ENCODE results near the gene DCAF11. TPM values are rescaled to one million over a fixed set of nuclear protein-coding genes. Genes with fewer than 3 reads are reported as not detected.
A peak's percentile ranks its signal among the peaks of the same experiment; 100 is the strongest.

DCAF11 gene
- total RNA-seq, 1 donor from 2014 or later = 63.3 TPM

DNA sequence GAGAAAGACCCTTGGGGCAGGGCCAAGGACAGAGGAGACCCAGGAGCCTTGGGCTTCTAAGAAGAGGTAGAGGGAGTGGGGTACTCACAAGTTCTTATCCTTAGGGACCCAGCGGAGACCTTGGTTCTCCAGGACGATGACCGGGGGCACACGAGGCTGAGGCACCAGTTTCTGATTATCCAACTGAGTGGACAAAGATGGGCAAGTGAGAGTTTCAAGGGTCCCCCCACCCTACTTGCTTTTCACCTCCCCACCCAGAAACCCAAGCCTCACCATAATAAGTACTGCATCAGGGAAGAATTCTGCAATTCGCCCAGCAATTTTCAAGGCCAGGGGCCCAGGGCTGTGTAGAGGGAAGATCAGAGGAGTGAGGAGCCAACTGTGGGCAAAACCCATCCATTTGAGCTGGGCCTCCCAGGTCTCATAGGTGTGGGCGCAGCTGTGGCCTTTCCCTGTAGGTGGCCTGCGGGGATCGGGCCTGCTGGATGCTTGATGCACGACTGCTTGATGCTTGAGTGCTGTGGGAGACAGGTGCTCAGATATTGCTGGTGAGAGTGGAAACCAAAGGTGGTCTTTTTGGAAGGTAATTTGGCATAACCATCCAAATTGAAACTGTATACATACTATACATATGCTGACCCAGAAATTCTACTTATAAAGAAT, 24.8 kb downstream of the DCAF11 start:
- DNase-seq (ENCODE audit: low read depth) = no peak
- TF ChIP-seq, protein P1, sequence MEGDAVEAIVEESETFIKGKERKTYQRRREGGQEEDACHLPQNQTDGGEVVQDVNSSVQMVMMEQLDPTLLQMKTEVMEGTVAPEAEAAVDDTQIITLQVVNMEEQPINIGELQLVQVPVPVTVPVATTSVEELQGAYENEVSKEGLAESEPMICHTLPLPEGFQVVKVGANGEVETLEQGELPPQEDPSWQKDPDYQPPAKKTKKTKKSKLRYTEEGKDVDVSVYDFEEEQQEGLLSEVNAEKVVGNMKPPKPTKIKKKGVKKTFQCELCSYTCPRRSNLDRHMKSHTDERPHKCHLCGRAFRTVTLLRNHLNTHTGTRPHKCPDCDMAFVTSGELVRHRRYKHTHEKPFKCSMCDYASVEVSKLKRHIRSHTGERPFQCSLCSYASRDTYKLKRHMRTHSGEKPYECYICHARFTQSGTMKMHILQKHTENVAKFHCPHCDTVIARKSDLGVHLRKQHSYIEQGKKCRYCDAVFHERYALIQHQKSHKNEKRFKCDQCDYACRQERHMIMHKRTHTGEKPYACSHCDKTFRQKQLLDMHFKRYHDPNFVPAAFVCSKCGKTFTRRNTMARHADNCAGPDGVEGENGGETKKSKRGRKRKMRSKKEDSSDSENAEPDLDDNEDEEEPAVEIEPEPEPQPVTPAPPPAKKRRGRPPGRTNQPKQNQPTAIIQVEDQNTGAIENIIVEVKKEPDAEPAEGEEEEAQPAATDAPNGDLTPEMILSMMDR (IDR thresholded peaks at IDR 0.05; ENCODE audit: insufficient read depth, low read length, poor library complexity, severe bottlenecking) = no peak
- Histone ChIP-seq H3K27me3 (ENCODE audit: control insufficient read depth, insufficient read depth, low read length) (no peaks in the 10 kb centered on the region), H3K36me3 (ENCODE audit: control insufficient read depth, insufficient read depth, low read length) (peaks cover 2% of the 10 kb centered on the region), H3K4me3 (ENCODE audit: low read depth, low read length) (no peak overlapping the region)

DNA sequence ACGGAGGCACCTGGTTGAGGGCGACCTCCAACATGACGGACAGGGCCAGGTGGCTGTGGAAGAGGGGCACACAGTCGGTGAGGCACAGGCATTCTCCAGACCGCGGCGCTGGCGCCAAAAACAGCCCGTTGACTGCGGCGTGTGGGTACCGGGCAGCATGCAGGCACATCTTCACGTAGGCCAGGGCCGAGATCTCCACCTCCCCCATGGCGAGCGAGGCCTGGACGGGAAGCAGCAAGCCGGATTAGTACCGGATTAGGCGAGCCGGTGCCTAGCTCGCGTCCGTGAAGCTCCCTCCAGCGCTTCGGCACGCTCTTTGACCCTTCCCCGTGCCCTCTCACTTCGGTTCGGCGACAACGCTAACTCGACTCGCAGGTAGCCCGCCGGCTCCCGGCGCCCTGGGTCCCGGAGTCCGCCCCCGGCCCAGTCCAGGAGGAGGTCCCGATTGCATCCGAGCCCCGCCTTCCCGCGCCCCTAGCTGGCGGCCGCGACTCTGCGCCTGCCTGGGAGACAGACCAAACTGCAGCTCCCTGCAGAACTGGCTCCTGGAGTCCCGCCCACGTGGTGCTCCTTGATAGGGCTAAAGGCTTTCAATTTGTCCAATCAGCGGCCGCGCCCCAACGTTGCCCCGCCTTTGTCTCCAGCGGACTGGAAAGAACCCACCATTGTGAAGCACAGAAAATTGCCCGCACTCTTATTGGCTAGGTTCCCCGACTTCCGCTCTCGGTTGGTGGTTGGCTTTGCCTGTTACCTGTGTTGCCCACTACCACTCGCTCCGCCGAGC, 26.7 kb downstream of the DCAF11 start, which contains the start of gene EMC9:
EMC9 (minus strand) TSS at position 495 of the 784 bp plus-strand sequence; CDS start at position 208, 287 bp downstream.
- no peaks in the 10 kb centered on the region for H3K27me3 ChIP-seq (ENCODE audit: control insufficient read depth, insufficient read depth, low read length)
- peaks cover 2% of the 10 kb centered on the region for H3K36me3 ChIP-seq (ENCODE audit: control insufficient read depth, insufficient read depth, low read length)
- H3K4me3 ChIP-seq (ENCODE audit: low read depth, low read length) = peak within 1 kb of the TSS; percentile 91
- TF ChIP-seq, protein P1 (IDR thresholded peaks at IDR 0.05; ENCODE audit: insufficient read depth, low read length, poor library complexity, severe bottlenecking) = peak; percentile 35
- DNase-seq (ENCODE audit: low read depth) = peak; percentile 98

DNA sequence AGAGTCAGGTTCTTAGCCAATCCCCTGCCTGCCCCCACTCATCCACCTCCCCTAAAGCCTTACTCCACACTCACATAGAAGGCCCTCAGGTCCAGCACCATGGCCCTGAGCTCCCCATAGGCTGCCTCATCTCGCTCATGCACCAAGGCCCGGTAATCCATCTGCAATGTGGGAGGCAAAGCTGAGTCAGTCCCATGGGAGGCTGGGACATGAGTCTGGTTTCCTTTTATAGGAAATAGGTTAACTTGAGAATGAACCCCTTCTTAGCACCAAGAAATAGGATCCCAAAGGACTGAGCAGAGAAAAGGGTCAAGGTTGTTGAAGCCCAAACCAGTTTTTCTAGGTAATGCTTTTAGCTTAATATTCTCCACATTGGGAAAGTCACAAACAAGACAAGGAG, 28.9 kb downstream of the DCAF11 start:
- no peak overlapping the region for H3K4me3 ChIP-seq (ENCODE audit: low read depth, low read length)
- TF ChIP-seq, protein P1 (IDR thresholded peaks at IDR 0.05; ENCODE audit: insufficient read depth, low read length, poor library complexity, severe bottlenecking) = no peak
- H3K27me3 ChIP-seq (ENCODE audit: control insufficient read depth, insufficient read depth, low read length) = no peaks in the 10 kb centered on the region
- peaks cover 2% of the 10 kb centered on the region for H3K36me3 ChIP-seq (ENCODE audit: control insufficient read depth, insufficient read depth, low read length)
- no peak for DNase-seq (ENCODE audit: low read depth)

DNA sequence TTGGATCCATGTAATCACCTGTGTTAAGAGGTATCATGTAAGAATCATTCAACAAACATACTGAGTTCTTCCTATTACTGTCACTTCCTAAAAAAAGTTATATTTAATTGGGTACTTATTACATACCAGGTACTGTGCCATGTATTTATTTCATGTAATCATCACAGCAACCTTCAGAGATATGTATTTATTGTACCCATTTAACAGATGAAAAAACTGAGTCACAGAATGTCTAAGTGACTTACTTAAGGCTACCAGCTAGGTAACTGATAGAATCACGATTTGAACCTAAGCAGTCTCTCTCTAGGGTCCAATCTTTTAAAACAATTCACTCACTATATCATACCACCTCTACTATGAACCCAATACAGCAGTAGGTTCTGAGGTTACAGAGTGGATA, 29.9 kb downstream of the DCAF11 start:
- H3K27me3 ChIP-seq (ENCODE audit: control insufficient read depth, insufficient read depth, low read length) = no peaks in the 10 kb centered on the region
- no peaks in the 10 kb centered on the region for H3K36me3 ChIP-seq (ENCODE audit: control insufficient read depth, insufficient read depth, low read length)
- TF ChIP-seq, protein P1 (IDR thresholded peaks at IDR 0.05; ENCODE audit: insufficient read depth, low read length, poor library complexity, severe bottlenecking) = no peak
- H3K4me3 ChIP-seq (ENCODE audit: low read depth, low read length) = no peak overlapping the region
- DNase-seq (ENCODE audit: low read depth) = no peak

DNA sequence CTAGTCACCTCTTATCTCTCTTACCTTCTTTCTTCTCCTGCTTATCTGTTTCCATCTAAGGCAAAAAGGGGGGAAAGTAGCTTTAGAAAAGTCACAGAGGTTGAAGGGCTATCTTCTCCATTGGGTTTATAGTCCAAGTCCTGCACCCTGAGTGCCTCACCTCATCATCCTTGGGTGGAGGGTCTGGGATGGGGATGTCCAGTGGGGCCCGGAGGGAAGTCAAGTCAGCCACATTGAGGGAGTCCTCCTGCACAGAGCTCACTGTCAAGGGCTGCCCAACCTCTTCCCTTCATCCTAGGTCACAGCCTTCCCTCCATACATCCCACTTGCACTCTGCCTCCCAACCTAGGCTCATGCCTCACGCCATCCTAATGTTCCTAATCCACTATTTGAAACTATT, 30.6 kb downstream of the DCAF11 start:
- TF ChIP-seq, protein P1 (IDR thresholded peaks at IDR 0.05; ENCODE audit: insufficient read depth, low read length, poor library complexity, severe bottlenecking) = no peak
- H3K36me3 ChIP-seq (ENCODE audit: control insufficient read depth, insufficient read depth, low read length) = peaks cover 2% of the 10 kb centered on the region
- H3K4me3 ChIP-seq (ENCODE audit: low read depth, low read length) = no peak overlapping the region
- no peaks in the 10 kb centered on the region for H3K27me3 ChIP-seq (ENCODE audit: control insufficient read depth, insufficient read depth, low read length)
- DNase-seq (ENCODE audit: low read depth) = no peak

All from kidney epithelial cell (primary cell).